ENCODE results near the gene RASGRP3.

Gene RASGRP3

GRCh38 chr2:33494155-33494779, 17.8 kb downstream of the RASGRP3 start:
- no peak for TF ChIP-seq ZNF274 (IDR thresholded peaks at IDR 0.05; ENCODE audit: low read depth, low read length)
- H3K4me3 ChIP-seq (ENCODE audit: low read length), result no peak overlapping the region

- peak overlapping the region; percentile 21; the same call in 1 of the 2 replicates for H3K4me3 ChIP-seq (ENCODE audit: low read length)
- no peak for TF ChIP-seq ZNF274 (IDR thresholded peaks at IDR 0.05; ENCODE audit: low read depth, low read length)
These were observed 18.6 kb downstream of the RASGRP3 start for GRCh38 chr2:33494877-33495641.

- TF ChIP-seq ZNF274 (IDR thresholded peaks at IDR 0.05; ENCODE audit: low read depth, low read length), result no peak
- H3K4me3 ChIP-seq (ENCODE audit: low read length), result no peak overlapping the region; the same call in 1 of the 2 replicates
These were observed 19.2 kb downstream of the RASGRP3 start for GRCh38 chr2:33495683-33496082.

GRCh38 chr2:33496150-33496549, 19.7 kb downstream of the RASGRP3 start:
- no peak overlapping the region; the same call in 1 of the 2 replicates for H3K4me3 ChIP-seq (ENCODE audit: low read length)
- TF ChIP-seq ZNF274 (IDR thresholded peaks at IDR 0.05; ENCODE audit: low read depth, low read length), result no peak

- no peak for TF ChIP-seq ZNF274 (IDR thresholded peaks at IDR 0.05; ENCODE audit: low read depth, low read length)
- H3K4me3 ChIP-seq (ENCODE audit: low read length), result peak overlapping the region; percentile 51
These were observed 20.3 kb downstream of the RASGRP3 start for GRCh38 chr2:33496726-33497125.

GRCh38 chr2:33497221-33497650, 20.8 kb downstream of the RASGRP3 start:
- TF ChIP-seq ZNF274 (IDR thresholded peaks at IDR 0.05; ENCODE audit: low read depth, low read length), result no peak
- peak overlapping the region; percentile 27; the same call in 1 of the 2 replicates for H3K4me3 ChIP-seq (ENCODE audit: low read length)

GRCh38 chr2:33498291-33498956, 22.0 kb downstream of the RASGRP3 start:
- H3K4me3 ChIP-seq (ENCODE audit: low read length), result peak overlapping the region; percentile 46; the same call in 1 of the 2 replicates
- TF ChIP-seq ZNF274 (IDR thresholded peaks at IDR 0.05; ENCODE audit: low read depth, low read length), result no peak

- H3K4me3 ChIP-seq (ENCODE audit: low read length), result no peak overlapping the region
- no peak for TF ChIP-seq ZNF274 (IDR thresholded peaks at IDR 0.05; ENCODE audit: low read depth, low read length)
These were observed 23.7 kb downstream of the RASGRP3 start for GRCh38 chr2:33500177-33500576.

- no peak overlapping the region for H3K4me3 ChIP-seq (ENCODE audit: low read length)
- TF ChIP-seq ZNF274 (IDR thresholded peaks at IDR 0.05; ENCODE audit: low read depth, low read length), result no peak
These were observed 25.6 kb downstream of the RASGRP3 start for GRCh38 chr2:33502025-33502424.

GRCh38 chr2:33503002-33503401, 26.6 kb downstream of the RASGRP3 start:
- TF ChIP-seq ZNF274 (IDR thresholded peaks at IDR 0.05; ENCODE audit: low read depth, low read length), result no peak
- H3K4me3 ChIP-seq (ENCODE audit: low read length), result no peak overlapping the region

GRCh38 chr2:33505966-33506365, 29.5 kb downstream of the RASGRP3 start:
- H3K4me3 ChIP-seq (ENCODE audit: low read length), result no peak overlapping the region
- no peak for TF ChIP-seq ZNF274 (IDR thresholded peaks at IDR 0.05; ENCODE audit: low read depth, low read length)

GRCh38 chr2:33509908-33510585, 33.6 kb downstream of the RASGRP3 start:
- no peak for TF ChIP-seq ZNF274 (IDR thresholded peaks at IDR 0.05; ENCODE audit: low read depth, low read length)
- H3K4me3 ChIP-seq (ENCODE audit: low read length), result no peak overlapping the region

- TF ChIP-seq ZNF274 (IDR thresholded peaks at IDR 0.05; ENCODE audit: low read depth, low read length), result no peak
- H3K4me3 ChIP-seq (ENCODE audit: low read length), result no peak overlapping the region
These were observed 34.1 kb downstream of the RASGRP3 start for GRCh38 chr2:33510586-33510968.

- no peak overlapping the region for H3K4me3 ChIP-seq (ENCODE audit: low read length)
- TF ChIP-seq ZNF274 (IDR thresholded peaks at IDR 0.05; ENCODE audit: low read depth, low read length), result no peak
These were observed 34.7 kb downstream of the RASGRP3 start for GRCh38 chr2:33511141-33511540.
